ENCODE data around the gene HS3ST5. TPM values are rescaled to one million over a fixed set of nuclear protein-coding genes. Genes with fewer than 3 reads are reported as not detected.

The HS3ST5 gene
- total RNA-seq, 1 donor, result not detected

DNA sequence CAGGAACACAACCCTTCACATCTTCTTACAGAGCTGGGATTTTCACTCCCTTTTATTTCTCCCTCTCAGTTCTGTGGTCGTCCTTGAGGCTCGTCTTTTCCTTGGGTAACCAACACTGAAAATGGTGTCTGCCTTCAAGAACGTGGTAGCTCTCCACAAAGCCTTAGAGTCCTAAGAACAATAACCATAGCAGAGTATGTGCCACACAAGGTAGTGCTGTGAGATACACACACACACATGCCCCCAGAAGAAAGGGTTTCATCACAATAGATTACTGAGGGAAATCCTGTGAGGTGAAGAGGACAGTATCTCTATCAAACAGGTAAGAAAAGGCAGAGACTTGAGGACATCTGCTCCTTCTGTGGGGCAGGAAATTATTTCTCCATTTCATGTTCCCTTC, 267.0 kb downstream of the HS3ST5 start:
- Histone ChIP-seq H3K9me3 (ENCODE audit: low read depth, low read length) (no peaks in the 10 kb centered on the region), H2AFZ (ENCODE audit: low read length) (no peak overlapping the region), H3K4me3 (ENCODE audit: insufficient read depth, low read length) (no peak overlapping the region), H3K36me3 (ENCODE audit: insufficient read depth, low read length) (no peaks in the 10 kb centered on the region), H3K27ac (ENCODE audit: low read depth, low read length) (no peak overlapping the region), H3K4me1 (ENCODE audit: insufficient read depth, low read length) (no peaks in the 10 kb centered on the region), H4K20me1 (ENCODE audit: insufficient read depth, low read length) (no peaks in the 10 kb centered on the region), H3K4me2 (ENCODE audit: insufficient read depth, low read length) (no peak overlapping the region), H3K79me2 (ENCODE audit: insufficient read depth, low read length) (no peaks in the 10 kb centered on the region), H3K27me3 (ENCODE audit: insufficient read depth, low read length) (no peaks in the 10 kb centered on the region)
- no peak for DNase-seq (ENCODE audit: insufficient read length, low spot score, missing footprints)
- TF ChIP-seq, protein P1, sequence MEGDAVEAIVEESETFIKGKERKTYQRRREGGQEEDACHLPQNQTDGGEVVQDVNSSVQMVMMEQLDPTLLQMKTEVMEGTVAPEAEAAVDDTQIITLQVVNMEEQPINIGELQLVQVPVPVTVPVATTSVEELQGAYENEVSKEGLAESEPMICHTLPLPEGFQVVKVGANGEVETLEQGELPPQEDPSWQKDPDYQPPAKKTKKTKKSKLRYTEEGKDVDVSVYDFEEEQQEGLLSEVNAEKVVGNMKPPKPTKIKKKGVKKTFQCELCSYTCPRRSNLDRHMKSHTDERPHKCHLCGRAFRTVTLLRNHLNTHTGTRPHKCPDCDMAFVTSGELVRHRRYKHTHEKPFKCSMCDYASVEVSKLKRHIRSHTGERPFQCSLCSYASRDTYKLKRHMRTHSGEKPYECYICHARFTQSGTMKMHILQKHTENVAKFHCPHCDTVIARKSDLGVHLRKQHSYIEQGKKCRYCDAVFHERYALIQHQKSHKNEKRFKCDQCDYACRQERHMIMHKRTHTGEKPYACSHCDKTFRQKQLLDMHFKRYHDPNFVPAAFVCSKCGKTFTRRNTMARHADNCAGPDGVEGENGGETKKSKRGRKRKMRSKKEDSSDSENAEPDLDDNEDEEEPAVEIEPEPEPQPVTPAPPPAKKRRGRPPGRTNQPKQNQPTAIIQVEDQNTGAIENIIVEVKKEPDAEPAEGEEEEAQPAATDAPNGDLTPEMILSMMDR (IDR thresholded peaks at IDR 0.05; ENCODE audit: extremely low read depth, low read depth, low read length), result no peak

DNA sequence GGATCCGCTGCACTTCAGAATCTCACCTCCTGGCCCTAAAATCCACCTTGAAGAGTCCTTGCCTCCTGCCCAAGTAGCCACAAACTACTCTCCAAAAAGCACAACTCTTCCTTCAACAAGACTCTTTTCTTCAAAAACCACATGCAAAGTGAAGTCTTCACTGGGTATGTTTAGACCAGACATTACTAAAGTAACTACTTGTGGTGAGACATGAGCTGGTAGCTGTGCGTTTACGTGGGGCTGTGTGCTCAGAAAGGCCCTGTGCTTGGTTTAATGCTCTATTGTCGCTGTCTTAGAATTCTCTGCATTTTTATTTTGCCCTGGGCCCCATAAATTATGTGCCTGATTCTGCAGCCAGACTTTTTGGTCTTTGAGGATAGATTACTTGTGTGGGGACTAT, 267.5 kb downstream of the HS3ST5 start:
- Histone ChIP-seq H3K27me3 (ENCODE audit: insufficient read depth, low read length) (no peaks in the 10 kb centered on the region), H3K9me3 (ENCODE audit: low read depth, low read length) (no peaks in the 10 kb centered on the region), H3K4me3 (ENCODE audit: insufficient read depth, low read length) (no peak overlapping the region), H3K27ac (ENCODE audit: low read depth, low read length) (no peak overlapping the region), H3K4me1 (ENCODE audit: insufficient read depth, low read length) (no peaks in the 10 kb centered on the region), H3K79me2 (ENCODE audit: insufficient read depth, low read length) (no peaks in the 10 kb centered on the region), H2AFZ (ENCODE audit: low read length) (no peak overlapping the region), H3K4me2 (ENCODE audit: insufficient read depth, low read length) (no peak overlapping the region), H3K36me3 (ENCODE audit: insufficient read depth, low read length) (no peaks in the 10 kb centered on the region), H4K20me1 (ENCODE audit: insufficient read depth, low read length) (no peaks in the 10 kb centered on the region)
- no peak for DNase-seq (ENCODE audit: insufficient read length, low spot score, missing footprints)
- TF ChIP-seq, protein P1 (IDR thresholded peaks at IDR 0.05; ENCODE audit: extremely low read depth, low read depth, low read length), result no peak

- H3K36me3 ChIP-seq (ENCODE audit: insufficient read depth, low read length), result no peaks in the 10 kb centered on the region
- H3K4me3 ChIP-seq (ENCODE audit: insufficient read depth, low read length), result no peak overlapping the region
- no peaks in the 10 kb centered on the region for H3K79me2 ChIP-seq (ENCODE audit: insufficient read depth, low read length)
- H3K27ac ChIP-seq (ENCODE audit: low read depth, low read length), result no peak overlapping the region
- no peak overlapping the region for H2AFZ ChIP-seq (ENCODE audit: low read length)
- H3K9me3 ChIP-seq (ENCODE audit: low read depth, low read length), result no peaks in the 10 kb centered on the region
- TF ChIP-seq, protein P1 (IDR thresholded peaks at IDR 0.05; ENCODE audit: extremely low read depth, low read depth, low read length), result no peak
- H3K4me2 ChIP-seq (ENCODE audit: insufficient read depth, low read length), result no peak overlapping the region
- no peak for DNase-seq (ENCODE audit: insufficient read length, low spot score, missing footprints)
- H4K20me1 ChIP-seq (ENCODE audit: insufficient read depth, low read length), result no peaks in the 10 kb centered on the region
- no peaks in the 10 kb centered on the region for H3K27me3 ChIP-seq (ENCODE audit: insufficient read depth, low read length)
- no peaks in the 10 kb centered on the region for H3K4me1 ChIP-seq (ENCODE audit: insufficient read depth, low read length)
These were observed 274.1 kb downstream of the HS3ST5 start for GRCh38 chr6:114068771-114069170.

- H3K27ac ChIP-seq (ENCODE audit: low read depth, low read length), result no peak overlapping the region
- no peak for DNase-seq (ENCODE audit: insufficient read length, low spot score, missing footprints)
- no peak overlapping the region for H2AFZ ChIP-seq (ENCODE audit: low read length)
- no peaks in the 10 kb centered on the region for H3K4me1 ChIP-seq (ENCODE audit: insufficient read depth, low read length)
- TF ChIP-seq, protein P1 (IDR thresholded peaks at IDR 0.05; ENCODE audit: extremely low read depth, low read depth, low read length), result no peak
- no peak overlapping the region for H3K4me2 ChIP-seq (ENCODE audit: insufficient read depth, low read length)
- no peaks in the 10 kb centered on the region for H4K20me1 ChIP-seq (ENCODE audit: insufficient read depth, low read length)
- H3K4me3 ChIP-seq (ENCODE audit: insufficient read depth, low read length), result no peak overlapping the region
- no peaks in the 10 kb centered on the region for H3K36me3 ChIP-seq (ENCODE audit: insufficient read depth, low read length)
- H3K79me2 ChIP-seq (ENCODE audit: insufficient read depth, low read length), result no peaks in the 10 kb centered on the region
- no peaks in the 10 kb centered on the region for H3K27me3 ChIP-seq (ENCODE audit: insufficient read depth, low read length)
- no peaks in the 10 kb centered on the region for H3K9me3 ChIP-seq (ENCODE audit: low read depth, low read length)
These were observed 274.7 kb downstream of the HS3ST5 start for GRCh38 chr6:114068116-114068515.
